ENCODE measurements around the gene PRTG.

DNA sequence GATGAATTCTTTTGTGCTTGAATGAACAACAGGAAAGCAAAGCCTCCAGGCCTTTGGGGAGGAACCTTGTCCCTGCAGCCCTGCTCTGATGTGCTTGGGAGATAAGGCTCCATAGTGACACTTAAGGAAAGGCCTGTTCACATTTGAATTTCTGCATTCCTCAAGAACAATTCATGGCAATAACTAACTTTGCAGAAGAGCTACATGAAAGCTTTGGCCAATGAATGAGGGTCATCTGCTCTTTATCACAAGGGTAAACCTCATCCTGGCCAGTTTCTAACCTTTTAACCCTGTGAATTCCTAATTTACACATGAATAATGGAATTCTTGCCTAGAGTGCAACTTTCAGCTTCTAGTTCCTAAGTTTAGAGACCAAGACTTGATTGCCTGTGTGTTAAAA lies 5.6 kb downstream of the PRTG start:
- TF ChIP-seq, protein P1, sequence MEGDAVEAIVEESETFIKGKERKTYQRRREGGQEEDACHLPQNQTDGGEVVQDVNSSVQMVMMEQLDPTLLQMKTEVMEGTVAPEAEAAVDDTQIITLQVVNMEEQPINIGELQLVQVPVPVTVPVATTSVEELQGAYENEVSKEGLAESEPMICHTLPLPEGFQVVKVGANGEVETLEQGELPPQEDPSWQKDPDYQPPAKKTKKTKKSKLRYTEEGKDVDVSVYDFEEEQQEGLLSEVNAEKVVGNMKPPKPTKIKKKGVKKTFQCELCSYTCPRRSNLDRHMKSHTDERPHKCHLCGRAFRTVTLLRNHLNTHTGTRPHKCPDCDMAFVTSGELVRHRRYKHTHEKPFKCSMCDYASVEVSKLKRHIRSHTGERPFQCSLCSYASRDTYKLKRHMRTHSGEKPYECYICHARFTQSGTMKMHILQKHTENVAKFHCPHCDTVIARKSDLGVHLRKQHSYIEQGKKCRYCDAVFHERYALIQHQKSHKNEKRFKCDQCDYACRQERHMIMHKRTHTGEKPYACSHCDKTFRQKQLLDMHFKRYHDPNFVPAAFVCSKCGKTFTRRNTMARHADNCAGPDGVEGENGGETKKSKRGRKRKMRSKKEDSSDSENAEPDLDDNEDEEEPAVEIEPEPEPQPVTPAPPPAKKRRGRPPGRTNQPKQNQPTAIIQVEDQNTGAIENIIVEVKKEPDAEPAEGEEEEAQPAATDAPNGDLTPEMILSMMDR (conservative IDR thresholded peaks at IDR 0.05; ENCODE audit: low read length), result no peak
- TF ChIP-seq EZH2phosphoT487 (IDR thresholded peaks at IDR 0.05; ENCODE audit: borderline replicate concordance, low read depth, low read length), result no peak

All from OCI-LY7 (cell line).